Esophagus muscularis mucosa (tissue), 4 donors: Measurements from ENCODE around the gene GPRIN3.

Experiments used
- EP300 ChIP-seq: sonication (generic); formaldehyde crosslinking; IDR thresholded peaks from one replicate; pipeline ENCODE4 v1.6.1; 2017; ENCODE audit warnings: antibody characterized with exemption
- POLR2A ChIP-seq: fragments of 450-650 bp; IDR thresholded peaks from one replicate; pipeline ENCODE4 v1.6.1; 2017; ENCODE audit warnings: antibody characterized with exemption, moderate library complexity, mild to moderate bottlenecking, low read depth
- TF ChIP-seq, protein P1 (sequence below), 3 experiments: fragments of 200-600 bp in 2 of 3; fragments of 450-650 bp in 1 of 3; sonication (generic) in 2 of 3; IDR thresholded peaks; one replicate each; pipeline ENCODE4 v1.5.1; 2017 to 2019; ENCODE audit warnings: antibody characterized with exemption in 3 of 3, mild to moderate bottlenecking in 2 of 3, moderate library complexity in 1 of 3

GRCh38 chr4:89226665-89227574, 80.7 kb downstream of the GPRIN3 start:
- TF ChIP-seq, protein P1, sequence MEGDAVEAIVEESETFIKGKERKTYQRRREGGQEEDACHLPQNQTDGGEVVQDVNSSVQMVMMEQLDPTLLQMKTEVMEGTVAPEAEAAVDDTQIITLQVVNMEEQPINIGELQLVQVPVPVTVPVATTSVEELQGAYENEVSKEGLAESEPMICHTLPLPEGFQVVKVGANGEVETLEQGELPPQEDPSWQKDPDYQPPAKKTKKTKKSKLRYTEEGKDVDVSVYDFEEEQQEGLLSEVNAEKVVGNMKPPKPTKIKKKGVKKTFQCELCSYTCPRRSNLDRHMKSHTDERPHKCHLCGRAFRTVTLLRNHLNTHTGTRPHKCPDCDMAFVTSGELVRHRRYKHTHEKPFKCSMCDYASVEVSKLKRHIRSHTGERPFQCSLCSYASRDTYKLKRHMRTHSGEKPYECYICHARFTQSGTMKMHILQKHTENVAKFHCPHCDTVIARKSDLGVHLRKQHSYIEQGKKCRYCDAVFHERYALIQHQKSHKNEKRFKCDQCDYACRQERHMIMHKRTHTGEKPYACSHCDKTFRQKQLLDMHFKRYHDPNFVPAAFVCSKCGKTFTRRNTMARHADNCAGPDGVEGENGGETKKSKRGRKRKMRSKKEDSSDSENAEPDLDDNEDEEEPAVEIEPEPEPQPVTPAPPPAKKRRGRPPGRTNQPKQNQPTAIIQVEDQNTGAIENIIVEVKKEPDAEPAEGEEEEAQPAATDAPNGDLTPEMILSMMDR (IDR thresholded peaks at IDR 0.05), result peak; percentile 74 to 80 (median 78)
- no peak for TF ChIP-seq EP300
- TF ChIP-seq POLR2A, result no peak
